Measurements from ENCODE around the gene CCDC170.

DNA sequence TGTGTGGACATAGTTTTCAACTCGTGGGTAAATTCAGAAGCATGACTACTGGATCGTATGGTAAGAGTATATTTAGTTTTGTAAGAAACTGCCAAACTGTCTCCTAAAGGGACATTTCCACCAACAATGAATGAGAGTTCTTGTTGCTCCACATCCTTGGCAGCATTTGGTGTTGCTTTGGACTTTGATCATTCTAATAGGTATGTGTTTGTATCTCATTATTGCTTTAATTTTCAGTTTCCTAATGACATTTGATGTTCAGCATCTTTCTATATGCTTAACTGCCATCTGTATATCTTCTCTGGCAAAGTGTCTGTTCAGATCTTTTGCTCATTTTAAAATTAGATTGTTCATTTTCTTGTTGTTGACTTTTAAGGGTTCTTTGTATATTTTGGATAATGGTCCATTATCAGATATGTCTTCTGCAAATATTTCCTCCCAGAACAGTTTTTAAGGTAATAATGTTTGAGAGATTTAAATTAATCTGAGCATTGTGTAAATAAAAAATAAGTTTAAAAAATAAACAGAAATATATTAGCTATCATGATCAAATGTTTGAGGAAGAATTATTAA lies 138.7 kb downstream of the CCDC170 start:
- TF ChIP-seq, protein P1, sequence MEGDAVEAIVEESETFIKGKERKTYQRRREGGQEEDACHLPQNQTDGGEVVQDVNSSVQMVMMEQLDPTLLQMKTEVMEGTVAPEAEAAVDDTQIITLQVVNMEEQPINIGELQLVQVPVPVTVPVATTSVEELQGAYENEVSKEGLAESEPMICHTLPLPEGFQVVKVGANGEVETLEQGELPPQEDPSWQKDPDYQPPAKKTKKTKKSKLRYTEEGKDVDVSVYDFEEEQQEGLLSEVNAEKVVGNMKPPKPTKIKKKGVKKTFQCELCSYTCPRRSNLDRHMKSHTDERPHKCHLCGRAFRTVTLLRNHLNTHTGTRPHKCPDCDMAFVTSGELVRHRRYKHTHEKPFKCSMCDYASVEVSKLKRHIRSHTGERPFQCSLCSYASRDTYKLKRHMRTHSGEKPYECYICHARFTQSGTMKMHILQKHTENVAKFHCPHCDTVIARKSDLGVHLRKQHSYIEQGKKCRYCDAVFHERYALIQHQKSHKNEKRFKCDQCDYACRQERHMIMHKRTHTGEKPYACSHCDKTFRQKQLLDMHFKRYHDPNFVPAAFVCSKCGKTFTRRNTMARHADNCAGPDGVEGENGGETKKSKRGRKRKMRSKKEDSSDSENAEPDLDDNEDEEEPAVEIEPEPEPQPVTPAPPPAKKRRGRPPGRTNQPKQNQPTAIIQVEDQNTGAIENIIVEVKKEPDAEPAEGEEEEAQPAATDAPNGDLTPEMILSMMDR (IDR thresholded peaks at IDR 0.05; ENCODE audit: low read length), result no peak
- no peak for TF ChIP-seq EZH2 (IDR thresholded peaks at IDR 0.05; ENCODE audit: borderline replicate concordance, low read length)
